Stimulated activated CD4-positive, alpha-beta T cell treated with anti-CD3 and anti-CD28 coated beads, Interleukin-4, amount 100 ng/mL, for 48 hours (primary cell): ENCODE measurements around the gene ATOH8.

Source experiments
- DNase-seq, 2 donors: peaks; one replicate each; pipeline ENCODE4 v3.0.0-alpha.2; 2020; ENCODE audit warnings: low read depth in 2 of 2

Gene ATOH8

GRCh38 chr2:85736456-85737355 is 17.1 kb upstream of the ATOH8 start:
- no peak for DNase-seq

- DNase-seq = no peak
Observed at GRCh38 chr2:85737481-85737880, 16.3 kb upstream of the ATOH8 start.

GRCh38 chr2:85737961-85738360 is 15.8 kb upstream of the ATOH8 start:
- DNase-seq = no peak

GRCh38 chr2:85740193-85740592 is 13.6 kb upstream of the ATOH8 start:
- no peak for DNase-seq

- no peak for DNase-seq
Observed at GRCh38 chr2:85741211-85741832, 12.5 kb upstream of the ATOH8 start.

GRCh38 chr2:85741833-85742455 is 11.8 kb upstream of the ATOH8 start:
- DNase-seq = no peak

- no peak for DNase-seq
Observed at GRCh38 chr2:85743304-85743978, 10.3 kb upstream of the ATOH8 start.

GRCh38 chr2:85744055-85744454 is 9.7 kb upstream of the ATOH8 start:
- no peak for DNase-seq

GRCh38 chr2:85744741-85745601 is 8.8 kb upstream of the ATOH8 start:
- no peak for DNase-seq

- DNase-seq = no peak
Observed at GRCh38 chr2:85745619-85746018, 8.2 kb upstream of the ATOH8 start.

GRCh38 chr2:85746321-85747004 is 7.3 kb upstream of the ATOH8 start:
- DNase-seq = no peak

- DNase-seq = no peak
Observed at GRCh38 chr2:85747441-85747840, 6.3 kb upstream of the ATOH8 start.

- DNase-seq = no peak
Observed at GRCh38 chr2:85748039-85748734, 5.6 kb upstream of the ATOH8 start.

GRCh38 chr2:85748985-85749875 is 4.6 kb upstream of the ATOH8 start:
- no peak for DNase-seq

- DNase-seq = peak; percentile 40 to 44
Observed at GRCh38 chr2:85750587-85751575, 2.9 kb upstream of the ATOH8 start.

- DNase-seq = no peak
Observed at GRCh38 chr2:85751627-85752026, 2.2 kb upstream of the ATOH8 start.

- DNase-seq = no peak
Observed at GRCh38 chr2:85753035-85753524, 711 bp upstream of the ATOH8 start.
